HCT116 (cell line): ENCODE results near the gene GK2. TPM values are rescaled to one million over a fixed set of nuclear protein-coding genes. Genes with fewer than 3 reads are reported as not detected.

ENCODE experiments used
- ATAC-seq: fragments of 200-7000 bp; cut with Tn5 transposase; 2 replicates; pipeline ENCODE4 v1.9.1; 2020; ENCODE audit warnings: mild to moderate bottlenecking, moderate library complexity
- BruUV-seq: library from RNA; stranded (reverse); fragments of 400-500 nt; replicated peaks from 2 replicates; lab custom pipeline; 2021; lab: Mats Ljungman, UMichigan
- CTCF ChIA-PET: fragments of 300-600 bp; sonication (Branson Sonifier 250); formaldehyde crosslinking; loops from one replicate; lab custom pipeline; 2021; ENCODE audit warnings: antibody characterized with exemption; lab: Charles Lee
- POLR2A ChIA-PET: fragments of 300-600, 350-600 bp; sonication (Branson Sonifier 250); formaldehyde crosslinking; loops from one replicate; lab custom pipeline; 2021; ENCODE audit warnings: antibody characterized with exemption; lab: Charles Lee
- RAD21 ChIA-PET, 2 experiments: fragments of 300-600 bp; sonication (Branson Sonifier 250); formaldehyde crosslinking; loops; one replicate each; lab custom pipeline; 2023; ENCODE audit warnings: low total read pairs in 2 of 2; ENCODE audit not compliant: uncharacterized antibody in 2 of 2, unreplicated experiment in 2 of 2, low non-redundant PET in 1 of 2; lab: Charles Lee
- DNase-seq: peaks from one replicate; pipeline ENCODE4 v3.0.0-alpha.2; 2010; ENCODE audit warnings: low read depth, low spot score
- H2AFZ ChIP-seq: fragments of 200-600 bp; shearing (Covaris generic), sonication (generic); 2 replicates; pipeline ENCODE4 v1.6.1; 2017; ENCODE audit warnings: low read depth, mixed run types, mixed read lengths, antibody characterized with exemption, low read length; ENCODE audit not compliant: poor library complexity, severe bottlenecking
- H3K27ac ChIP-seq: 2 replicates; pipeline ENCODE4 v1.5.1; 2012; ENCODE audit warnings: low read depth, low read length
- H3K27me3 ChIP-seq: fragments of 200-600 bp; sonication (generic); 2 replicates; pipeline ENCODE4 v1.6.1; 2016; ENCODE audit warnings: mixed run types, low read length, mixed read lengths; ENCODE audit not compliant: insufficient read depth
- H3K36me3 ChIP-seq, 2 experiments: fragments of 200-500 bp in 1 of 2; fragments of 200-600 bp in 1 of 2; sonication (Bioruptor generic) in 1 of 2; sonication (generic) in 1 of 2; 2 replicates each; pipeline versions ENCODE4 v1.5.1 to v1.6.1; 2014 to 2016; ENCODE audit warnings: low read length in 2 of 2, inconsistent platforms in 1 of 2, mixed read lengths in 1 of 2, mixed run types in 1 of 2; ENCODE audit not compliant: insufficient read depth in 2 of 2, control insufficient read depth in 1 of 2
- H3K4me1 ChIP-seq, 2 experiments: fragments of 200-600 bp in 1 of 2; sonication (generic) in 1 of 2; 2 replicates each; pipeline versions ENCODE4 v1.5.1 to v1.6.1; 2012 to 2017; ENCODE audit warnings: low read length in 2 of 2, inconsistent platforms in 1 of 2, mild to moderate bottlenecking in 1 of 2, mixed read lengths in 1 of 2, mixed run types in 1 of 2, moderate library complexity in 1 of 2; ENCODE audit not compliant: insufficient read depth in 2 of 2, control insufficient read depth in 1 of 2
- H3K4me2 ChIP-seq: fragments of 200-600 bp; sonication (generic); 2 replicates; pipeline ENCODE4 v1.6.1; 2017; ENCODE audit warnings: mixed run types, low read length, mixed read lengths
- H3K4me3 ChIP-seq, 2 experiments: fragments of 200-600 bp in 1 of 2; sonication (generic) in 1 of 2; replicated peaks in 1 of 2; 2 replicates each; pipeline ENCODE4 v1.5.1; 2011 to 2016; ENCODE audit warnings: low read length in 2 of 2, control low read depth in 1 of 2, low read depth in 1 of 2, mild to moderate bottlenecking in 1 of 2, mixed read lengths in 1 of 2, mixed run types in 1 of 2
- H3K79me2 ChIP-seq: fragments of 200-600 bp; sonication (generic); 2 replicates; pipeline ENCODE4 v1.6.1; 2017; ENCODE audit warnings: mild to moderate bottlenecking, mixed run types, low read length, moderate library complexity, mixed read lengths; ENCODE audit not compliant: insufficient read depth
- H3K9ac ChIP-seq: fragments of 200-600 bp; sonication (generic); 2 replicates; pipeline ENCODE4 v1.6.1; 2016; ENCODE audit warnings: low read length, mixed read lengths
- H3K9me2 ChIP-seq: fragments of 200-600 bp; sonication (generic), shearing (Covaris generic); 2 replicates; pipeline ENCODE4 v1.6.1; 2017; ENCODE audit warnings: mixed run types, mild to moderate bottlenecking, moderate library complexity; ENCODE audit not compliant: insufficient read depth
- H3K9me3 ChIP-seq, 2 experiments: fragments of 200-500 bp in 1 of 2; fragments of 200-600 bp in 1 of 2; sonication (Bioruptor generic) in 1 of 2; sonication (generic) in 1 of 2; 2 replicates each; pipeline ENCODE4 v1.6.1; 2014 to 2017; ENCODE audit warnings: low read length in 2 of 2, mixed read lengths in 2 of 2, inconsistent platforms in 1 of 2, low read depth in 1 of 2, mild to moderate bottlenecking in 1 of 2, mixed run types in 1 of 2, moderate library complexity in 1 of 2; ENCODE audit not compliant: control insufficient read depth in 1 of 2, insufficient read depth in 1 of 2
- H4K20me1 ChIP-seq: fragments of 200-600 bp; sonication (generic), shearing (Covaris generic); 2 replicates; pipeline ENCODE4 v1.6.1; 2017; ENCODE audit warnings: mixed run types, mild to moderate bottlenecking, moderate library complexity; ENCODE audit not compliant: insufficient read depth
- ELF1 ChIP-seq: IDR thresholded peaks from 2 replicates; pipeline ENCODE4 v1.6.1; 2012; ENCODE audit warnings: low read depth, borderline replicate concordance
- EZH2 ChIP-seq: fragments of 200-600 bp; sonication (generic); IDR thresholded peaks from 2 replicates; pipeline ENCODE4 v1.6.1; 2017; ENCODE audit warnings: antibody characterized with exemption, mixed run types
- FOSL1 ChIP-seq: IDR thresholded peaks from 2 replicates; pipeline ENCODE4 v1.6.1; 2012; ENCODE audit warnings: low read depth
- SP1 ChIP-seq: IDR thresholded peaks from 2 replicates; pipeline ENCODE4 v1.6.1; 2012; ENCODE audit warnings: low read depth
- SRF ChIP-seq: IDR thresholded peaks from 2 replicates; pipeline ENCODE4 v1.6.1; 2012; ENCODE audit warnings: low read depth
- TCF7L2 ChIP-seq: IDR thresholded peaks from 2 replicates; pipeline ENCODE4 v1.7.0; 2011; ENCODE audit warnings: borderline replicate concordance, inconsistent platforms; ENCODE audit not compliant: insufficient read depth, insufficient read length; ENCODE audit errors: extremely low read depth
- ZNF274 ChIP-seq: fragments of 200-500 bp; sonication (Bioruptor generic); IDR thresholded peaks from 2 replicates; pipeline ENCODE4 v1.6.1; 2014; ENCODE audit warnings: mild to moderate bottlenecking, low read depth, low read length, inconsistent platforms
- intact Hi-C: fragments of 100-400 bp; cut with micrococcal nuclease; formaldehyde crosslinking; loops from 2 replicates; pipeline ENCODE4 v1.10.0; 2022
- total RNA-seq: library from RNA; stranded (reverse); gene quantifications from one replicate; pipeline ENCODE4 v1.2.1, GENCODE V29; 2021; ENCODE audit not compliant: unreplicated experiment
- TF ChIP-seq, protein P1 (sequence below): IDR thresholded peaks from 2 replicates; pipeline ENCODE4 v1.6.1; 2011; ENCODE audit warnings: mild to moderate bottlenecking, low read length, moderate library complexity; ENCODE audit not compliant: insufficient replicate concordance; ENCODE audit errors: extremely low read depth
- TF ChIP-seq, protein P2 (sequence below): IDR thresholded peaks from 2 replicates; pipeline ENCODE4 v1.6.1; 2012; ENCODE audit warnings: low read depth
- TF ChIP-seq, protein P3 (sequence below), 3 experiments: fragments of 200-600 bp in 1 of 3; sonication (generic) in 1 of 3; IDR thresholded peaks in 2 of 3; conservative IDR thresholded peaks in 1 of 3; 2 replicates each; pipeline ENCODE4 v1.5.1; 2012 to 2017; ENCODE audit warnings: low read depth in 2 of 3, low read length in 2 of 3, antibody characterized with exemption in 1 of 3, borderline replicate concordance in 1 of 3, control low read depth in 1 of 3, mild to moderate bottlenecking in 1 of 3, mixed read lengths in 1 of 3, mixed run types in 1 of 3, moderate library complexity in 1 of 3; ENCODE audit not compliant: insufficient read depth in 1 of 3
- TF ChIP-seq, protein P4 (sequence below): IDR thresholded peaks from 2 replicates; pipeline ENCODE4 v1.6.1; 2012

Gene GK2
- total RNA-seq, 1 experiment from 2014 or later = not detected

DNA sequence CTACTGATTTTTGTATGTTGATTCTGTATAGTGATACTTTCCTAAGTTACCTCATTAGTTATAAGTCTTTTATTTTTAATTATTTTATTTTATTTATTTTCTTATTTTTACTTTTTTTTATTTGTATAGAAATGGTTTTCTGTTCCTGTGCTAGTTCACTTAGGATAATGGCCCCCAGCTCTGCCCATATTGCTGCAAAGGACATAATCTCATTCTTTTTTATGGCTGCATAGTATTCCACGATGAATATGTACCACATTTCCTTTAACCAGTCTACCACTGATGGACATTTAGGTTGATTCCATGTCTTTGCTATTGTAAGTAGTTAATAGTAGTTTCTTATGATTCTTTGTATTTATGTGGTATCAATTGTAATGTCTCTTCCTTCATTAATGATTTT is 31.5 kb upstream of the GK2 start:
- DNase-seq = no peak
- Histone ChIP-seq H3K79me2 (no peaks in the 10 kb centered on the region), H3K4me3 (no peak overlapping the region), H3K4me2 (no peak overlapping the region), H3K36me3 (no peaks in the 10 kb centered on the region), H4K20me1 (no peaks in the 10 kb centered on the region), H3K27me3 (no peaks in the 10 kb centered on the region), H3K9me2 (no peaks in the 10 kb centered on the region), H3K4me1 (no peaks in the 10 kb centered on the region), H3K9me3 (no peaks in the 10 kb centered on the region), H2AFZ (no peak overlapping the region), H3K27ac (no peak overlapping the region), H3K9ac (no peak overlapping the region)
- BruUV-seq = no TSS peak
- ChIA-PET CTCF (no interaction called here), RAD21 (no interaction called here), POLR2A (no interaction called here)
- intact Hi-C loops = no loop called here
- TF ChIP-seq TCF7L2 (no peak), FOSL1 (no peak), SP1 (no peak), ZNF274 (no peak), SRF (no peak), EZH2 (no peak), ELF1 (no peak)
- TF ChIP-seq, protein P1, sequence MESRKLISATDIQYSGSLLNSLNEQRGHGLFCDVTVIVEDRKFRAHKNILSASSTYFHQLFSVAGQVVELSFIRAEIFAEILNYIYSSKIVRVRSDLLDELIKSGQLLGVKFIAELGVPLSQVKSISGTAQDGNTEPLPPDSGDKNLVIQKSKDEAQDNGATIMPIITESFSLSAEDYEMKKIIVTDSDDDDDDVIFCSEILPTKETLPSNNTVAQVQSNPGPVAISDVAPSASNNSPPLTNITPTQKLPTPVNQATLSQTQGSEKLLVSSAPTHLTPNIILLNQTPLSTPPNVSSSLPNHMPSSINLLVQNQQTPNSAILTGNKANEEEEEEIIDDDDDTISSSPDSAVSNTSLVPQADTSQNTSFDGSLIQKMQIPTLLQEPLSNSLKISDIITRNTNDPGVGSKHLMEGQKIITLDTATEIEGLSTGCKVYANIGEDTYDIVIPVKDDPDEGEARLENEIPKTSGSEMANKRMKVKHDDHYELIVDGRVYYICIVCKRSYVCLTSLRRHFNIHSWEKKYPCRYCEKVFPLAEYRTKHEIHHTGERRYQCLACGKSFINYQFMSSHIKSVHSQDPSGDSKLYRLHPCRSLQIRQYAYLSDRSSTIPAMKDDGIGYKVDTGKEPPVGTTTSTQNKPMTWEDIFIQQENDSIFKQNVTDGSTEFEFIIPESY = no peak
- TF ChIP-seq, protein P2, sequence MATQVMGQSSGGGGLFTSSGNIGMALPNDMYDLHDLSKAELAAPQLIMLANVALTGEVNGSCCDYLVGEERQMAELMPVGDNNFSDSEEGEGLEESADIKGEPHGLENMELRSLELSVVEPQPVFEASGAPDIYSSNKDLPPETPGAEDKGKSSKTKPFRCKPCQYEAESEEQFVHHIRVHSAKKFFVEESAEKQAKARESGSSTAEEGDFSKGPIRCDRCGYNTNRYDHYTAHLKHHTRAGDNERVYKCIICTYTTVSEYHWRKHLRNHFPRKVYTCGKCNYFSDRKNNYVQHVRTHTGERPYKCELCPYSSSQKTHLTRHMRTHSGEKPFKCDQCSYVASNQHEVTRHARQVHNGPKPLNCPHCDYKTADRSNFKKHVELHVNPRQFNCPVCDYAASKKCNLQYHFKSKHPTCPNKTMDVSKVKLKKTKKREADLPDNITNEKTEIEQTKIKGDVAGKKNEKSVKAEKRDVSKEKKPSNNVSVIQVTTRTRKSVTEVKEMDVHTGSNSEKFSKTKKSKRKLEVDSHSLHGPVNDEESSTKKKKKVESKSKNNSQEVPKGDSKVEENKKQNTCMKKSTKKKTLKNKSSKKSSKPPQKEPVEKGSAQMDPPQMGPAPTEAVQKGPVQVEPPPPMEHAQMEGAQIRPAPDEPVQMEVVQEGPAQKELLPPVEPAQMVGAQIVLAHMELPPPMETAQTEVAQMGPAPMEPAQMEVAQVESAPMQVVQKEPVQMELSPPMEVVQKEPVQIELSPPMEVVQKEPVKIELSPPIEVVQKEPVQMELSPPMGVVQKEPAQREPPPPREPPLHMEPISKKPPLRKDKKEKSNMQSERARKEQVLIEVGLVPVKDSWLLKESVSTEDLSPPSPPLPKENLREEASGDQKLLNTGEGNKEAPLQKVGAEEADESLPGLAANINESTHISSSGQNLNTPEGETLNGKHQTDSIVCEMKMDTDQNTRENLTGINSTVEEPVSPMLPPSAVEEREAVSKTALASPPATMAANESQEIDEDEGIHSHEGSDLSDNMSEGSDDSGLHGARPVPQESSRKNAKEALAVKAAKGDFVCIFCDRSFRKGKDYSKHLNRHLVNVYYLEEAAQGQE = no peak
- TF ChIP-seq, protein P3, sequence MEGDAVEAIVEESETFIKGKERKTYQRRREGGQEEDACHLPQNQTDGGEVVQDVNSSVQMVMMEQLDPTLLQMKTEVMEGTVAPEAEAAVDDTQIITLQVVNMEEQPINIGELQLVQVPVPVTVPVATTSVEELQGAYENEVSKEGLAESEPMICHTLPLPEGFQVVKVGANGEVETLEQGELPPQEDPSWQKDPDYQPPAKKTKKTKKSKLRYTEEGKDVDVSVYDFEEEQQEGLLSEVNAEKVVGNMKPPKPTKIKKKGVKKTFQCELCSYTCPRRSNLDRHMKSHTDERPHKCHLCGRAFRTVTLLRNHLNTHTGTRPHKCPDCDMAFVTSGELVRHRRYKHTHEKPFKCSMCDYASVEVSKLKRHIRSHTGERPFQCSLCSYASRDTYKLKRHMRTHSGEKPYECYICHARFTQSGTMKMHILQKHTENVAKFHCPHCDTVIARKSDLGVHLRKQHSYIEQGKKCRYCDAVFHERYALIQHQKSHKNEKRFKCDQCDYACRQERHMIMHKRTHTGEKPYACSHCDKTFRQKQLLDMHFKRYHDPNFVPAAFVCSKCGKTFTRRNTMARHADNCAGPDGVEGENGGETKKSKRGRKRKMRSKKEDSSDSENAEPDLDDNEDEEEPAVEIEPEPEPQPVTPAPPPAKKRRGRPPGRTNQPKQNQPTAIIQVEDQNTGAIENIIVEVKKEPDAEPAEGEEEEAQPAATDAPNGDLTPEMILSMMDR (IDR thresholded peaks at IDR 0.05 in 2 of 3, conservative IDR thresholded peaks at IDR 0.05 in 1 of 3; ENCODE audit: borderline replicate concordance in 1 of 3, insufficient read depth in 1 of 3, low read depth in 2 of 3, low read length in 2 of 3) = no peak
- TF ChIP-seq, protein P4, sequence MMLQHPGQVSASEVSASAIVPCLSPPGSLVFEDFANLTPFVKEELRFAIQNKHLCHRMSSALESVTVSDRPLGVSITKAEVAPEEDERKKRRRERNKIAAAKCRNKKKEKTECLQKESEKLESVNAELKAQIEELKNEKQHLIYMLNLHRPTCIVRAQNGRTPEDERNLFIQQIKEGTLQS = no peak
- no peak for ATAC-seq
